Activated gamma-delta T cell (primary cell): ENCODE measurements around the gene CPA5.

ENCODE experiments used
- DNase-seq: peaks from one replicate; lab custom pipeline; 2025; lab: John Stamatoyannopoulos, UW

The CPA5 gene

GRCh38 chr7:130379019-130379418, 34.4 kb downstream of the CPA5 start:
- DNase-seq: no peak

GRCh38 chr7:130379532-130379920, 34.9 kb downstream of the CPA5 start:
- no peak for DNase-seq

GRCh38 chr7:130379921-130380860, 35.6 kb downstream of the CPA5 start, which contains the start of gene CPA1:
Gene CPA1, plus strand, starts transcription at chr7:130380494. Its CDS starts 27 bp downstream, at chr7:130380521.
- no peak for DNase-seq

GRCh38 chr7:130380861-130381455, 36.3 kb downstream of the CPA5 start:
- no peak for DNase-seq

GRCh38 chr7:130381468-130382312, 37.1 kb downstream of the CPA5 start:
- no peak for DNase-seq

GRCh38 chr7:130383187-130383980, 38.8 kb downstream of the CPA5 start:
- no peak for DNase-seq

GRCh38 chr7:130384371-130384801, 39.8 kb downstream of the CPA5 start:
- DNase-seq: no peak

GRCh38 chr7:130384841-130385599, 40.4 kb downstream of the CPA5 start:
- no peak for DNase-seq

GRCh38 chr7:130385600-130386066, 41.0 kb downstream of the CPA5 start:
- DNase-seq: no peak

GRCh38 chr7:130386876-130387275, 42.3 kb downstream of the CPA5 start:
- DNase-seq: no peak

GRCh38 chr7:130387306-130387627, 42.7 kb downstream of the CPA5 start:
- no peak for DNase-seq

GRCh38 chr7:130387628-130388403, 43.2 kb downstream of the CPA5 start:
- no peak for DNase-seq

- no peak for DNase-seq
These were observed 44.1 kb downstream of the CPA5 start for GRCh38 chr7:130388671-130389070.

- DNase-seq: no peak
These were observed 45.9 kb downstream of the CPA5 start for GRCh38 chr7:130390486-130390885.

- no peak for DNase-seq
These were observed 48.5 kb downstream of the CPA5 start for GRCh38 chr7:130393101-130393561.

- DNase-seq: no peak
These were observed 49.3 kb downstream of the CPA5 start for GRCh38 chr7:130393841-130394411.

- no peak for DNase-seq
These were observed 50.0 kb downstream of the CPA5 start for GRCh38 chr7:130394421-130395195.

GRCh38 chr7:130395421-130395820, 50.8 kb downstream of the CPA5 start:
- DNase-seq: no peak

GRCh38 chr7:130396109-130396508, 51.5 kb downstream of the CPA5 start:
- DNase-seq: no peak
